CD8-positive, alpha-beta memory T cell (primary cell): ENCODE results near the gene DNMT3B. TPM values are rescaled to one million over a fixed set of nuclear protein-coding genes. Genes with fewer than 3 reads are reported as not detected.

Experiments
- CTCF ChIA-PET: fragments of 350-600 bp; sonication (Branson Sonifier 250); formaldehyde crosslinking; loops from one replicate; lab custom pipeline; 2021; ENCODE audit warnings: antibody characterized with exemption; lab: Charles Lee
- POLR2A ChIA-PET: fragments of 350-600 bp; sonication (Branson Sonifier 250); formaldehyde crosslinking; loops from one replicate; lab custom pipeline; 2021; ENCODE audit warnings: antibody characterized with exemption; lab: Charles Lee
- DNase-seq, 5 donors: peaks; one replicate each; pipeline versions ENCODE4 v3.0.0 to v3.0.0-alpha.2; 2020 to 2022; ENCODE audit warnings: mixed read lengths in 1 of 5
- H3K27ac ChIP-seq: one replicate; pipeline ENCODE4 v1.7.0; 2013; ENCODE audit warnings: low read depth, mild to moderate bottlenecking, low read length, moderate library complexity
- H3K27me3 ChIP-seq: 2 replicates; pipeline ENCODE4 v1.7.0; 2013; ENCODE audit warnings: low read length, mild to moderate bottlenecking; ENCODE audit not compliant: insufficient read depth, poor library complexity, severe bottlenecking
- H3K36me3 ChIP-seq: 2 replicates; pipeline ENCODE4 v1.7.0; 2013; ENCODE audit warnings: mild to moderate bottlenecking, low read length, moderate library complexity; ENCODE audit not compliant: insufficient read depth
- H3K4me1 ChIP-seq: 2 replicates; pipeline ENCODE4 v1.7.0; 2013; ENCODE audit warnings: mild to moderate bottlenecking, low read length, moderate library complexity; ENCODE audit not compliant: insufficient read depth
- H3K4me3 ChIP-seq: 2 replicates; pipeline ENCODE4 v1.7.0; 2013; ENCODE audit warnings: mild to moderate bottlenecking, low read length
- H3K9me3 ChIP-seq: 2 replicates; pipeline ENCODE4 v1.7.0; 2013; ENCODE audit warnings: mild to moderate bottlenecking, low read length
- H3K27ac Mint-ChIP-seq, 8 donors: one replicate each; pipeline ENCODE4 v1.8.0; 2020 to 2021; ENCODE audit warnings: mixed read lengths in 8 of 8, mild to moderate bottlenecking in 6 of 8, inconsistent platforms in 3 of 8, moderate library complexity in 3 of 8
- H3K27me3 Mint-ChIP-seq, 2 donors: one replicate each; pipeline ENCODE4 v1.8.0; 2020 to 2021; ENCODE audit warnings: mixed read lengths in 2 of 2, mild to moderate bottlenecking in 1 of 2, moderate library complexity in 1 of 2
- H3K36me3 Mint-ChIP-seq, 3 donors: one replicate each; pipeline ENCODE4 v1.8.0; 2020 to 2021; ENCODE audit warnings: mixed read lengths in 3 of 3, inconsistent platforms in 1 of 3, mild to moderate bottlenecking in 1 of 3
- H3K4me1 Mint-ChIP-seq, 3 donors: one replicate each; pipeline ENCODE4 v1.8.0; 2020 to 2021; ENCODE audit warnings: mixed read lengths in 3 of 3, inconsistent platforms in 1 of 3, mild to moderate bottlenecking in 1 of 3
- H3K4me3 Mint-ChIP-seq, 7 donors: one replicate each; pipeline ENCODE4 v1.8.0; 2020 to 2021; ENCODE audit warnings: mixed read lengths in 7 of 7, mild to moderate bottlenecking in 6 of 7, moderate library complexity in 4 of 7, inconsistent platforms in 2 of 7
- H3K9me3 Mint-ChIP-seq, 5 donors: one replicate each; pipeline ENCODE4 v1.8.0; 2020 to 2022; ENCODE audit warnings: mixed read lengths in 5 of 5, mild to moderate bottlenecking in 3 of 5, moderate library complexity in 2 of 5, inconsistent platforms in 1 of 5
- polyA plus RNA-seq: library from polyadenylated mRNA; unstranded; fragments of 300-500 nt; fragmentation: Illumina TruSeq; gene quantifications from one replicate; pipeline ENCODE4 v1.2.3, GENCODE V29; 2021
- total RNA-seq, 2 experiments: library from RNA; stranded (reverse); gene quantifications; one replicate each; pipeline ENCODE4 v1.2.3, GENCODE V29; 2021

The DNMT3B gene
- total and polyA plus RNA-seq, 3 experiments from 2014 or later = 0.22 to 1.4 (median 1.00) TPM

- H3K36me3 Mint-ChIP-seq = no peaks in the 10 kb centered on the region
- H3K4me3 Mint-ChIP-seq = no peak overlapping the region
- Histone ChIP-seq H3K36me3 (no peaks in the 10 kb centered on the region), H3K4me1 (no peaks in the 10 kb centered on the region), H3K9me3 (no peaks in the 10 kb centered on the region), H3K4me3 (no peak overlapping the region), H3K27ac (no peak overlapping the region), H3K27me3 (no peaks in the 10 kb centered on the region)
- DNase-seq = no peak
- H3K9me3 Mint-ChIP-seq = no peaks in the 10 kb centered on the region
- H3K27ac Mint-ChIP-seq = peak overlapping the region in 1 of 8 donors; percentile 79
- ChIA-PET POLR2A (no interaction called here), CTCF (no interaction called here)
- no peaks in the 10 kb centered on the region for H3K4me1 Mint-ChIP-seq
- H3K27me3 Mint-ChIP-seq = peaks cover 0 to 3% of the 10 kb centered on the region in 2 donors
These were observed 45.5 kb downstream of the DNMT3B start for GRCh38 chr20:32807706-32808105.

GRCh38 chr20:32808438-32808837 lies 46.3 kb downstream of the DNMT3B start:
- Mint-ChIP-seq H3K27ac (no peak overlapping the region), H3K4me1 (no peaks in the 10 kb centered on the region), H3K4me3 (no peak overlapping the region), H3K27me3 (peaks cover 0 to 3% of the 10 kb centered on the region in 2 donors), H3K36me3 (no peaks in the 10 kb centered on the region), H3K9me3 (no peaks in the 10 kb centered on the region)
- no peaks in the 10 kb centered on the region for H3K9me3 ChIP-seq
- H3K36me3 ChIP-seq = no peaks in the 10 kb centered on the region
- POLR2A ChIA-PET = no interaction called here
- no peak for DNase-seq
- no peak overlapping the region for H3K27ac ChIP-seq
- no peak overlapping the region for H3K4me3 ChIP-seq
- CTCF ChIA-PET = no interaction called here
- no peaks in the 10 kb centered on the region for H3K27me3 ChIP-seq
- H3K4me1 ChIP-seq = no peaks in the 10 kb centered on the region

GRCh38 chr20:32809907-32810306 lies 47.7 kb downstream of the DNMT3B start:
- no peaks in the 10 kb centered on the region for H3K36me3 Mint-ChIP-seq
- POLR2A ChIA-PET = no interaction called here
- H3K4me3 Mint-ChIP-seq = no peak overlapping the region
- CTCF ChIA-PET = interaction anchor here (1.2 kb wide), 1 partner anchor 20 kb away, joined by 4 read pairs; no protein-coding TSS in a partner anchor
- Histone ChIP-seq H3K36me3 (no peaks in the 10 kb centered on the region), H3K4me1 (no peaks in the 10 kb centered on the region), H3K9me3 (no peaks in the 10 kb centered on the region), H3K4me3 (no peak overlapping the region), H3K27me3 (no peaks in the 10 kb centered on the region), H3K27ac (no peak overlapping the region)
- DNase-seq = no peak
- no peaks in the 10 kb centered on the region for H3K4me1 Mint-ChIP-seq
- H3K9me3 Mint-ChIP-seq = no peaks in the 10 kb centered on the region
- peaks cover 0 to 3% of the 10 kb centered on the region in 2 donors for H3K27me3 Mint-ChIP-seq
- no peak overlapping the region for H3K27ac Mint-ChIP-seq

- ChIA-PET POLR2A (no interaction called here), CTCF (no interaction called here)
These were observed 48.8 kb downstream of the DNMT3B start for GRCh38 chr20:32810941-32811340.

GRCh38 chr20:32811886-32812285 lies 49.7 kb downstream of the DNMT3B start:
- Histone ChIP-seq H3K36me3 (no peaks in the 10 kb centered on the region), H3K27ac (no peak overlapping the region), H3K9me3 (no peaks in the 10 kb centered on the region), H3K4me1 (no peaks in the 10 kb centered on the region), H3K4me3 (no peak overlapping the region), H3K27me3 (no peaks in the 10 kb centered on the region)
- Mint-ChIP-seq H3K9me3 (no peaks in the 10 kb centered on the region), H3K27ac (peak overlapping the region in 1 of 8 donors; percentile 78), H3K4me3 (no peak overlapping the region), H3K36me3 (no peaks in the 10 kb centered on the region), H3K4me1 (no peaks in the 10 kb centered on the region), H3K27me3 (peaks cover 0 to 3% of the 10 kb centered on the region in 2 donors)
- ChIA-PET POLR2A (no interaction called here), CTCF (no interaction called here)
- DNase-seq = no peak

More at GRCh38 chr20:32810941-32811340, 48.8 kb downstream of the DNMT3B start:
- Histone ChIP-seq H3K9me3 (no peaks in the 10 kb centered on the region), H3K36me3 (no peaks in the 10 kb centered on the region), H3K4me3 (no peak overlapping the region), H3K27me3 (no peaks in the 10 kb centered on the region), H3K27ac (no peak overlapping the region), H3K4me1 (no peaks in the 10 kb centered on the region)
- no peaks in the 10 kb centered on the region for H3K36me3 Mint-ChIP-seq
- peaks cover 0 to 3% of the 10 kb centered on the region in 2 donors for H3K27me3 Mint-ChIP-seq
- no peak for DNase-seq
- peak overlapping the region in 1 of 8 donors; percentile 30 for H3K27ac Mint-ChIP-seq
- no peak overlapping the region for H3K4me3 Mint-ChIP-seq
- H3K4me1 Mint-ChIP-seq = no peaks in the 10 kb centered on the region
- H3K9me3 Mint-ChIP-seq = no peaks in the 10 kb centered on the region

- Mint-ChIP-seq H3K4me3 (peak overlapping the region; percentile 94 to 100 (median 98)), H3K9me3 (no peaks in the 10 kb centered on the region), H3K36me3 (peaks cover 0 to 14% (median 0%) of the 10 kb centered on the region in 3 donors), H3K27ac (peak overlapping the region; percentile 97 to 100 (median 98)), H3K4me1 (peaks cover 44 to 51% (median 45%) of the 10 kb centered on the region in 3 donors), H3K27me3 (peaks cover 0 to 6% of the 10 kb centered on the region in 2 donors)
- H3K27ac ChIP-seq = peak overlapping the region; percentile 92
- no peaks in the 10 kb centered on the region for H3K9me3 ChIP-seq
- H3K4me3 ChIP-seq = peak overlapping the region; percentile 96
- peak in 4 of 5 donors; percentile 83 to 93 (median 88) for DNase-seq
- H3K4me1 ChIP-seq = peaks cover 42% of the 10 kb centered on the region
- ChIA-PET POLR2A (interaction anchor here (0.5 to 1.5 kb wide), 5 partner anchors 12 to 1876 kb away, joined by 4 to 9 read pairs (median 5); no protein-coding TSS in a partner anchor), CTCF (interaction anchor here (0.7 to 1.8 kb wide), 3 partner anchors 9 to 997 kb away, joined by 3 to 5 read pairs (median 3); no protein-coding TSS in a partner anchor)
- H3K27me3 ChIP-seq = no peaks in the 10 kb centered on the region
- no peaks in the 10 kb centered on the region for H3K36me3 ChIP-seq
These were observed 58.0 kb downstream of the DNMT3B start for GRCh38 chr20:32819992-32820697.

GRCh38 chr20:32820698-32821377 lies 58.7 kb downstream of the DNMT3B start:
- Mint-ChIP-seq H3K27me3 (peaks cover 0 to 6% of the 10 kb centered on the region in 2 donors), H3K4me1 (peaks cover 47 to 56% (median 47%) of the 10 kb centered on the region in 3 donors), H3K36me3 (peaks cover 0 to 18% (median 0%) of the 10 kb centered on the region in 3 donors), H3K27ac (peak overlapping the region; percentile 97 to 100 (median 98)), H3K9me3 (no peaks in the 10 kb centered on the region), H3K4me3 (peak overlapping the region; percentile 94 to 100 (median 98))
- no peak for DNase-seq
- peak overlapping the region; percentile 96 for H3K4me3 ChIP-seq
- H3K4me1 ChIP-seq = peaks cover 42% of the 10 kb centered on the region
- H3K9me3 ChIP-seq = no peaks in the 10 kb centered on the region
- no peaks in the 10 kb centered on the region for H3K36me3 ChIP-seq
- no peaks in the 10 kb centered on the region for H3K27me3 ChIP-seq
- POLR2A ChIA-PET = interaction anchor here (0.5 to 1.5 kb wide), 5 partner anchors 11 to 1888 kb away, joined by 3 to 9 read pairs (median 5); no protein-coding TSS in a partner anchor
- H3K27ac ChIP-seq = peak overlapping the region; percentile 92
- CTCF ChIA-PET = interaction anchor here (1.8 kb wide), 1 partner anchor 8 kb away, joined by 5 read pairs; no protein-coding TSS in a partner anchor
